Stimulated activated CD4-positive, alpha-beta T cell treated with anti-CD3 and anti-CD28 coated beads, Interleukin-1b, Interleukin-23, amount 100 ng/mL, for 1 hour (primary cell): ENCODE measurements around the gene ELANE.
"Not testable (repeated sequence)": the region's sequence is repeated elsewhere in the genome, so short reads cannot be mapped to it uniquely, and the experiment has no call there.

ENCODE experiments used
- DNase-seq, 2 donors: peaks; one replicate each; pipeline ENCODE4 v3.0.0-alpha.2; 2020; ENCODE audit warnings: low read depth in 2 of 2

ELANE gene

GRCh38 chr19:862581-863314 lies 10.6 kb downstream of the ELANE start:
- DNase-seq, result peak; percentile 58 to 61

- no peak for DNase-seq
Measured at GRCh38 chr19:863315-863620, 11.2 kb downstream of the ELANE start.

GRCh38 chr19:866769-867300 lies 14.7 kb downstream of the ELANE start:
- DNase-seq, result no peak

GRCh38 chr19:867301-867793 lies 15.2 kb downstream of the ELANE start:
- no peak for DNase-seq

GRCh38 chr19:867855-868457 lies 15.9 kb downstream of the ELANE start:
- no peak for DNase-seq

GRCh38 chr19:868458-869244 lies 16.5 kb downstream of the ELANE start:
- no peak for DNase-seq

- no peak for DNase-seq
Measured at GRCh38 chr19:869245-870177, 17.4 kb downstream of the ELANE start.

GRCh38 chr19:870314-870713 lies 18.2 kb downstream of the ELANE start:
- no peak for DNase-seq

- DNase-seq, result no peak
Measured at GRCh38 chr19:870963-871401, 18.9 kb downstream of the ELANE start.

GRCh38 chr19:871446-872265 lies 19.6 kb downstream of the ELANE start:
- no peak for DNase-seq

- DNase-seq, result peak; percentile 42 to 65
Measured at GRCh38 chr19:872266-872951, 20.3 kb downstream of the ELANE start.

- peak in 1 of 2 donors; percentile 63 for DNase-seq
Measured at GRCh38 chr19:873084-873483, 21.0 kb downstream of the ELANE start.

GRCh38 chr19:873561-874041 lies 21.5 kb downstream of the ELANE start:
- no peak for DNase-seq

- DNase-seq, result no peak
Measured at GRCh38 chr19:875265-875879, 23.3 kb downstream of the ELANE start.

- no peak for DNase-seq
Measured at GRCh38 chr19:876089-876488, 24.0 kb downstream of the ELANE start.

GRCh38 chr19:876780-877314 lies 24.7 kb downstream of the ELANE start:
- no peak for DNase-seq

GRCh38 chr19:877992-878660 lies 26.0 kb downstream of the ELANE start:
- not testable (repeated sequence) for DNase-seq
